HepG2 (cell line): ENCODE measurements around the gene RHOG. TPM values are rescaled to one million over a fixed set of nuclear protein-coding genes. Genes with fewer than 3 reads are reported as not detected.
A peak's percentile ranks its signal among the peaks of the same experiment; 100 is the strongest.

Experiments
- AGO1 ChIP-seq: fragments of 200-400 bp; formaldehyde crosslinking; IDR thresholded peaks from 2 replicates; pipeline ENCODE4 v1.6.1; 2017; ENCODE audit warnings: mild to moderate bottlenecking, low read depth, low read length, moderate library complexity; ENCODE audit not compliant: poor library complexity, severe bottlenecking
- FOXC1 ChIP-seq: sonication (generic); formaldehyde crosslinking; IDR thresholded peaks from 2 replicates; pipeline ENCODE4 v1.8.0; 2022; ENCODE audit warnings: mild to moderate bottlenecking, missing genetic modification reagents, borderline replicate concordance
- HNRNPL ChIP-seq: fragments of 200-400 bp; formaldehyde crosslinking; IDR thresholded peaks from 2 replicates; pipeline ENCODE4 v1.6.1; 2017; ENCODE audit warnings: mild to moderate bottlenecking, low read depth, low read length
- JUN ChIP-seq: sonication (generic); formaldehyde crosslinking; IDR thresholded peaks from 2 replicates; pipeline ENCODE4 v1.4.0; 2020; ENCODE audit warnings: mild to moderate bottlenecking, missing genetic modification reagents
- KAT7 ChIP-seq: IDR thresholded peaks from 2 replicates; pipeline ENCODE4 v1.6.1; 2018; ENCODE audit warnings: borderline replicate concordance, missing compliant biosample characterization
- MYC ChIP-seq: sonication (generic); formaldehyde crosslinking; IDR thresholded peaks from 2 replicates; pipeline ENCODE4 v1.9.0; 2021; ENCODE audit warnings: missing genetic modification reagents, borderline replicate concordance
- NONO ChIP-seq, 2 experiments: fragments of 450-650 bp in 1 of 2; sonication (generic) in 1 of 2; formaldehyde crosslinking in 1 of 2; IDR thresholded peaks in 1 of 2; conservative IDR thresholded peaks in 1 of 2; 2 replicates each; pipeline versions ENCODE4 v1.6.1 to v1.8.0; 2017 to 2022; ENCODE audit warnings: mild to moderate bottlenecking in 1 of 2, missing genetic modification reagents in 1 of 2, moderate library complexity in 1 of 2
- RFXANK ChIP-seq: IDR thresholded peaks from 2 replicates; pipeline ENCODE4 v1.6.1; 2016
- RFXAP ChIP-seq: sonication (generic); formaldehyde crosslinking; IDR thresholded peaks from 2 replicates; pipeline ENCODE4 v1.4.0; 2020; ENCODE audit warnings: missing genetic modification reagents, borderline replicate concordance
- RORA ChIP-seq: sonication (generic); formaldehyde crosslinking; IDR thresholded peaks from 2 replicates; pipeline ENCODE4 v1.5.0; 2020; ENCODE audit warnings: mild to moderate bottlenecking, missing genetic modification reagents, moderate library complexity
- SMAD1 ChIP-seq: sonication (generic); formaldehyde crosslinking; IDR thresholded peaks from 2 replicates; pipeline ENCODE4 v1.4.0; 2020; ENCODE audit warnings: missing genetic modification reagents, low read depth, mild to moderate bottlenecking, borderline replicate concordance
- SPEN ChIP-seq: sonication (generic); formaldehyde crosslinking; IDR thresholded peaks from 2 replicates; pipeline ENCODE4 v1.5.1; 2020; ENCODE audit warnings: low read depth, mild to moderate bottlenecking, missing genetic modification reagents
- SRSF9 ChIP-seq: fragments of 200-400 bp; formaldehyde crosslinking; IDR thresholded peaks from 2 replicates; pipeline ENCODE4 v1.6.1; 2018; ENCODE audit warnings: borderline replicate concordance, mild to moderate bottlenecking, low read depth, low read length; ENCODE audit not compliant: insufficient read depth, poor library complexity, severe bottlenecking
- TSC22D2 ChIP-seq: sonication (generic); formaldehyde crosslinking; IDR thresholded peaks from 2 replicates; pipeline ENCODE4 v1.5.1; 2020; ENCODE audit warnings: missing genetic modification reagents, mild to moderate bottlenecking, borderline replicate concordance
- ZFY ChIP-seq: sonication (generic); formaldehyde crosslinking; IDR thresholded peaks from 2 replicates; pipeline ENCODE4 v1.4.0; 2020; ENCODE audit warnings: missing genetic modification reagents
- ZNF143 ChIP-seq: sonication (generic); formaldehyde crosslinking; IDR thresholded peaks from 2 replicates; pipeline ENCODE4 v1.4.0; 2020; ENCODE audit warnings: missing genetic modification reagents
- ZNF230 ChIP-seq: sonication (generic); formaldehyde crosslinking; IDR thresholded peaks from 2 replicates; pipeline ENCODE4 v1.4.0; 2020; ENCODE audit warnings: mild to moderate bottlenecking, missing genetic modification reagents
- ZNF317 ChIP-seq: sonication (generic); formaldehyde crosslinking; IDR thresholded peaks from 2 replicates; pipeline ENCODE4 v1.5.0; 2020; ENCODE audit warnings: mild to moderate bottlenecking, missing genetic modification reagents
- ZNF430 ChIP-seq: sonication (generic); formaldehyde crosslinking; IDR thresholded peaks from 2 replicates; pipeline ENCODE4 v1.9.0; 2021; ENCODE audit warnings: mild to moderate bottlenecking, missing genetic modification reagents
- polyA plus RNA-seq, 8 experiments: library from polyadenylated mRNA; depleted of rRNA in 3 of 8; stranded (reverse) in 7 of 8; unstranded in 1 of 8; fragments of >200 nt; fragmentation: Illumina TruSeq in 4 of 8; extraction: Trizol in 4 of 8; gene quantifications; 2 replicates each; pipeline versions ENCODE4 v1.2.1 to v1.2.3, GENCODE V29; 2011 to 2016; ENCODE audit warnings: low read depth in 4 of 8, missing spikeins in 1 of 8, mixed read lengths in 1 of 8; ENCODE audit not compliant: insufficient read depth in 1 of 8
- total RNA-seq, 5 experiments: library from RNA; depleted of rRNA; stranded (reverse); fragments of >200 nt; fragmentation: Illumina TruSeq; extraction: Trizol; gene quantifications; 2 replicates each; pipeline ENCODE4 v1.2.3, GENCODE V29; 2016; ENCODE audit warnings: low read depth in 1 of 5
- TF ChIP-seq, protein P1 (sequence below): sonication (generic); formaldehyde crosslinking; IDR thresholded peaks from 2 replicates; pipeline ENCODE4 v1.4.0; 2020; ENCODE audit warnings: missing genetic modification reagents
- TF ChIP-seq, protein P2 (sequence below): sonication (generic); formaldehyde crosslinking; IDR thresholded peaks from 2 replicates; pipeline ENCODE4 v1.4.0; 2020; ENCODE audit warnings: missing genetic modification reagents, borderline replicate concordance
- TF ChIP-seq, protein P3 (sequence below): sonication (generic); formaldehyde crosslinking; IDR thresholded peaks from 2 replicates; pipeline ENCODE4 v1.8.1; 2022; ENCODE audit warnings: low read depth, mild to moderate bottlenecking, missing genetic modification reagents

Gene RHOG
- total and polyA plus RNA-seq, 2 of the 13 experiments (the other 11 are each of a cell fraction or from before 2014, with no cell fraction given) = 7.7 to 23.4 TPM

DNA sequence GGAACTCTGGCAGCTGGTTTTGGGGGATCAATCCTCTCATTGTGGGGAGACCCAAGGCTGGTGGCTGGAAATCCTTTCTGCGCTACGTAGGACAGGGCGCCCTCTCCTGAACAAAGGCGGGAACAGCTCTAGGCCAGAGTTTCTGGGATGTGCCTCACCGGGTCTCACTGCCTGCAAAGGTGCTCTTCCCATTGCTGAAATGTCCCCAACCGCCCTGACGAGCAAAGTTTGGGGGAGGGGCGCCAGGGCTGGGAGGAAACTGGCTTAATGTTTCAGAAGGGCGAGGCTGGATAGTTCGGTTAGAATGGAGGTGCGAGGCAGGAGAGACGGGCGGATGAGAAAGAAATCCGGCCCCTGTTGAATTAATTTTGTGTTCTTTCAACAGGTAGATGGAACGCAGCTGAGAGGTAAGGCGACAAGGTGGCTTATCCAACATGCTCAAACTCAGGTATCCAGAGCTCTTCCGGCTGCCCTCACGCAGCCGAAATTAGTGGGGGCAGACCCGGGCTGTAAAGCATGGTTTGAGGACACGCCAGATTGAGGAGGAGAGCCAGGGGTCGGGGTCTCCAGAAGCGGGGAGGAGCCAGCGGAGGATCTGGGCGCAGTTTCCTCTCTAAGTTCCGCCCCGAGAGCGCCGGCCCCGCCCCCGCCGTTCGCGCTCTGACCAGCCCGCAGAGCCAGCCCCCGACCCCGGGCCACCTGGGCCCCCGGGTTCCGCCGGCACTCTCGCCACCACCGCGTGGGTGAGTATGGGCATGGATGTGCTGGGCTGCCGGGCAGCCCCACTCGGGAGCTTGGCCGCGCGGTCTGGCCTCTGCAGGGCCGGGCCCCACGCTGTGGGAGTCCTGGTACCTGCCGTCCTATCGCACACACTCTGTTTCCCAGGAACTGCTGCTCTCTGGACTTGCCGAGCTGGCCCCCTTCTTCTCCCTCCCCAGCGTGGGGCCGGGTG is 32.6 kb downstream of the RHOG start, which contains the start of gene PGAP2 (continued):
- TF ChIP-seq, protein P1, sequence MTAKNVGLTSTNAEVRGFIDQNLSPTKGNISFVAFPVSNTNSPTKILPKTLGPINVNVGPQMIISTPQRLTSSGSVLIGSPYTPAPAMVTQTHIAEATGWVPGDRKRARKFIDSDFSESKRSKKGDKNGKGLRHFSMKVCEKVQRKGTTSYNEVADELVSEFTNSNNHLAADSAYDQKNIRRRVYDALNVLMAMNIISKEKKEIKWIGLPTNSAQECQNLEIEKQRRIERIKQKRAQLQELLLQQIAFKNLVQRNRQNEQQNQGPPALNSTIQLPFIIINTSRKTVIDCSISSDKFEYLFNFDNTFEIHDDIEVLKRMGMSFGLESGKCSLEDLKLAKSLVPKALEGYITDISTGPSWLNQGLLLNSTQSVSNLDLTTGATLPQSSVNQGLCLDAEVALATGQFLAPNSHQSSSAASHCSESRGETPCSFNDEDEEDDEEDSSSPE = no peak
- TF ChIP-seq NONO (IDR thresholded peaks at IDR 0.05) (no peak), NONO (CRISPR knock-in tag; conservative IDR thresholded peaks at IDR 0.05) (0 out of 2 replicates have a peak, but pooled peaks have one; percentile 49), HNRNPL (no peak), ZNF143 (no peak), TSC22D2 (CRISPR knock-in tag) (no peak), AGO1 (no peak), ZNF430 (CRISPR knock-in tag) (no peak), RORA (CRISPR knock-in tag) (no peak), FOXC1 (CRISPR knock-in tag) (no peak), MYC (CRISPR knock-in tag) (peak; percentile 71; the same call in 1 of the 2 replicates), JUN (no peak), ZNF230 (CRISPR knock-in tag) (no peak), SPEN (CRISPR knock-in tag) (no peak), ZNF317 (CRISPR knock-in tag) (no peak), RFXANK (CRISPR knock-in tag) (no peak), KAT7 (CRISPR knock-in tag) (no peak), SRSF9 (no peak), SMAD1 (CRISPR knock-in tag) (no peak), RFXAP (CRISPR knock-in tag) (no peak), ZFY (peak; percentile 52; the same call in 1 of the 2 replicates)
- TF ChIP-seq, protein P2, sequence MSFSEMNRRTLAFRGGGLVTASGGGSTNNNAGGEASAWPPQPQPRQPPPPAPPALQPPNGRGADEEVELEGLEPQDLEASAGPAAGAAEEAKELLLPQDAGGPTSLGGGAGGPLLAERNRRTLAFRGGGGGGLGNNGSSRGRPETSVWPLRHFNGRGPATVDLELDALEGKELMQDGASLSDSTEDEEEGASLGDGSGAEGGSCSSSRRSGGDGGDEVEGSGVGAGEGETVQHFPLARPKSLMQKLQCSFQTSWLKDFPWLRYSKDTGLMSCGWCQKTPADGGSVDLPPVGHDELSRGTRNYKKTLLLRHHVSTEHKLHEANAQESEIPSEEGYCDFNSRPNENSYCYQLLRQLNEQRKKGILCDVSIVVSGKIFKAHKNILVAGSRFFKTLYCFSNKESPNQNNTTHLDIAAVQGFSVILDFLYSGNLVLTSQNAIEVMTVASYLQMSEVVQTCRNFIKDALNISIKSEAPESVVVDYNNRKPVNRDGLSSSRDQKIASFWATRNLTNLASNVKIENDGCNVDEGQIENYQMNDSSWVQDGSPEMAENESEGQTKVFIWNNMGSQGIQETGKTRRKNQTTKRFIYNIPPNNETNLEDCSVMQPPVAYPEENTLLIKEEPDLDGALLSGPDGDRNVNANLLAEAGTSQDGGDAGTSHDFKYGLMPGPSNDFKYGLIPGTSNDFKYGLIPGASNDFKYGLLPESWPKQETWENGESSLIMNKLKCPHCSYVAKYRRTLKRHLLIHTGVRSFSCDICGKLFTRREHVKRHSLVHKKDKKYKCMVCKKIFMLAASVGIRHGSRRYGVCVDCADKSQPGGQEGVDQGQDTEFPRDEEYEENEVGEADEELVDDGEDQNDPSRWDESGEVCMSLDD (CRISPR knock-in tag) = 0 out of 2 replicates have a peak, but pooled peaks have one; percentile 47
- TF ChIP-seq, protein P3, sequence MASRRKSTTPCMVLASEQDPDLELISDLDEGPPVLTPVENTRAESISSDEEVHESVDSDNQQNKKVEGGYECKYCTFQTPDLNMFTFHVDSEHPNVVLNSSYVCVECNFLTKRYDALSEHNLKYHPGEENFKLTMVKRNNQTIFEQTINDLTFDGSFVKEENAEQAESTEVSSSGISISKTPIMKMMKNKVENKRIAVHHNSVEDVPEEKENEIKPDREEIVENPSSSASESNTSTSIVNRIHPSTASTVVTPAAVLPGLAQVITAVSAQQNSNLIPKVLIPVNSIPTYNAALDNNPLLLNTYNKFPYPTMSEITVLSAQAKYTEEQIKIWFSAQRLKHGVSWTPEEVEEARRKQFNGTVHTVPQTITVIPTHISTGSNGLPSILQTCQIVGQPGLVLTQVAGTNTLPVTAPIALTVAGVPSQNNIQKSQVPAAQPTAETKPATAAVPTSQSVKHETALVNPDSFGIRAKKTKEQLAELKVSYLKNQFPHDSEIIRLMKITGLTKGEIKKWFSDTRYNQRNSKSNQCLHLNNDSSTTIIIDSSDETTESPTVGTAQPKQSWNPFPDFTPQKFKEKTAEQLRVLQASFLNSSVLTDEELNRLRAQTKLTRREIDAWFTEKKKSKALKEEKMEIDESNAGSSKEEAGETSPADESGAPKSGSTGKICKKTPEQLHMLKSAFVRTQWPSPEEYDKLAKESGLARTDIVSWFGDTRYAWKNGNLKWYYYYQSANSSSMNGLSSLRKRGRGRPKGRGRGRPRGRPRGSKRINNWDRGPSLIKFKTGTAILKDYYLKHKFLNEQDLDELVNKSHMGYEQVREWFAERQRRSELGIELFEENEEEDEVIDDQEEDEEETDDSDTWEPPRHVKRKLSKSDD (CRISPR knock-in tag) = no peak
